ENCODE data around the gene CFHR4.
"Not testable (repeated sequence)": the region's sequence is repeated elsewhere in the genome, so short reads cannot be mapped to it uniquely, and the experiment has no call there.

Gene CFHR4

DNA sequence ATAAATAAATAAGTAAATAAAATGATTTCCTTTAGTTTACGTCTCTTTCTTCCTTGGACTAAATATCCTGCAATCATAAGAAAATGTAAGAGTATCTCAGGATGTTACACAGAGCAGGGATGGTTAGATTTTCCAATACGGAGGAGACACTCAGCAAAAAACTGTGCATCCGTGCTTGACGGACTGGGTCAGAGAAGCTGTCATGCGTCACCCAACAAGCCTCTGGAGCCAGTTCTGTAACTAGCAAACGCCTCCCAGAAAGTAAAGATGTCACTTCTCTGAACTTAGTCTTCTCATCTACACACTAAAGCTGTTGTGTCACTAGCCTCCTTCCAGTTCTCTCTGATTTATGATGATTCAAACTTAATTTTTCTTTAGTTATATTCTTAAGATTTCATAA lies 3.4 kb downstream of the CFHR4 start:
- TF ChIP-seq, protein P1, sequence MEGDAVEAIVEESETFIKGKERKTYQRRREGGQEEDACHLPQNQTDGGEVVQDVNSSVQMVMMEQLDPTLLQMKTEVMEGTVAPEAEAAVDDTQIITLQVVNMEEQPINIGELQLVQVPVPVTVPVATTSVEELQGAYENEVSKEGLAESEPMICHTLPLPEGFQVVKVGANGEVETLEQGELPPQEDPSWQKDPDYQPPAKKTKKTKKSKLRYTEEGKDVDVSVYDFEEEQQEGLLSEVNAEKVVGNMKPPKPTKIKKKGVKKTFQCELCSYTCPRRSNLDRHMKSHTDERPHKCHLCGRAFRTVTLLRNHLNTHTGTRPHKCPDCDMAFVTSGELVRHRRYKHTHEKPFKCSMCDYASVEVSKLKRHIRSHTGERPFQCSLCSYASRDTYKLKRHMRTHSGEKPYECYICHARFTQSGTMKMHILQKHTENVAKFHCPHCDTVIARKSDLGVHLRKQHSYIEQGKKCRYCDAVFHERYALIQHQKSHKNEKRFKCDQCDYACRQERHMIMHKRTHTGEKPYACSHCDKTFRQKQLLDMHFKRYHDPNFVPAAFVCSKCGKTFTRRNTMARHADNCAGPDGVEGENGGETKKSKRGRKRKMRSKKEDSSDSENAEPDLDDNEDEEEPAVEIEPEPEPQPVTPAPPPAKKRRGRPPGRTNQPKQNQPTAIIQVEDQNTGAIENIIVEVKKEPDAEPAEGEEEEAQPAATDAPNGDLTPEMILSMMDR (IDR thresholded peaks at IDR 0.05; ENCODE audit: low read depth, low read length) = no peak
- in situ Hi-C loops (cut with HindIII; ENCODE audit: low sequenced_read_pairs) = no loop called here
- no peak overlapping the region for H3K4me3 ChIP-seq (ENCODE audit: low read depth, low read length)
- DNase-seq (ENCODE audit: low read depth, low spot score) = no peak

DNA sequence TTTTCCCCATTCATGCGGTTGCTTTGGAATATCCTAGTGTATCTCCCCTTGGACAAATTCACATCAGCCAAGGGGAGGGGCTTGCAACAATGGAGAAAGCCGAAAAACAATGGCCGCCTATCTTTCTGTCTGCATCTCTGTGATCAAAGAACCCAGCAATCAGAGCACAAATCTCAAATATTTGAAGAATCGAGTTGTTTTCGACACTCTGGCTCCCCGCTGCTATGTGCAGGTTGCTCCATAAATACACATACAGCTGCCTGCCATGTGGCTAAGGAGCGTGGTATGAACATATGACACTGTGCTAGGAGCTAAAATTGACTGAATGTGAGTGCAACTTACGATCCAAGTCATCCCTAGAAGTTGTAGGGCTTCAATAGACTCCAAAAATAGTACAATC lies 8.5 kb downstream of the CFHR4 start:
- in situ Hi-C loops (cut with HindIII; ENCODE audit: low sequenced_read_pairs) = no loop called here
- TF ChIP-seq, protein P1 (IDR thresholded peaks at IDR 0.05; ENCODE audit: low read depth, low read length) = no peak
- H3K4me3 ChIP-seq (ENCODE audit: low read depth, low read length) = no peak overlapping the region
- DNase-seq (ENCODE audit: low read depth, low spot score) = no peak

DNA sequence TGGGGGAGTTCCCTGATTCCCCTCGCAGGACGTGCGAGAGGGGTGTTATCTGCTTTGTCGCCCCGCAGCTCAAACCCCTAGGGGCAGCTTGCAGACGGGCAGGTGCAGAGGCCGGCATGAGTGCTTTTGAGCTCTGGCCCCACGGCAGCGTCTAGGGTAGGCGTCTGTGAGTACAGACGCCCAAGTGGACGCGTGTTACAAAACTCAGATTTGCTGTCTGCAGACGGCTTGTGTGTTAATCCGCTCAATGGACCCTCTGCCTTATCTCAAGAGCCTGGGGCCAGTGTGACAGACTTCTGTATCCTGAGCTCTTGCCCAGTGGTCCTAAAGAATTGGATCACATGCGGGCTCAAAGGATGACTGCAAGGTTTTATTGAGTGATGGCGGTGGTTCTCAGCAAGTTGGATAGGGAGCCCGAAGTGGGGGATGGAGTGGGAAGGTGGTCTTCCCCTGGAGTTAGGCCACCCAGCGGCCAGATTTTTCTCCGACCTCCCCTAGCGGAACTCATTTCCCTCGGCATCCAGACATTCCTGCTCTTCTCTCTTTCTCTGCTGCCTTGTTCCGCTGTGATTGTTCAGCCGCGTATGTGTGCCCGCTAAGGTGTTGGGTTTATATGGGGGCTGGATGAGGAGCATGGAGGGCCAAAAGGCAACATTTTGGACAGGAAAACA lies 9.4 kb downstream of the CFHR4 start:
- in situ Hi-C loops (cut with HindIII; ENCODE audit: low sequenced_read_pairs) = no loop called here
- TF ChIP-seq, protein P1 (IDR thresholded peaks at IDR 0.05; ENCODE audit: low read depth, low read length) = no peak
- H3K4me3 ChIP-seq (ENCODE audit: low read depth, low read length) = peak overlapping the region; percentile 28
- no peak for DNase-seq (ENCODE audit: low read depth, low spot score)

DNA sequence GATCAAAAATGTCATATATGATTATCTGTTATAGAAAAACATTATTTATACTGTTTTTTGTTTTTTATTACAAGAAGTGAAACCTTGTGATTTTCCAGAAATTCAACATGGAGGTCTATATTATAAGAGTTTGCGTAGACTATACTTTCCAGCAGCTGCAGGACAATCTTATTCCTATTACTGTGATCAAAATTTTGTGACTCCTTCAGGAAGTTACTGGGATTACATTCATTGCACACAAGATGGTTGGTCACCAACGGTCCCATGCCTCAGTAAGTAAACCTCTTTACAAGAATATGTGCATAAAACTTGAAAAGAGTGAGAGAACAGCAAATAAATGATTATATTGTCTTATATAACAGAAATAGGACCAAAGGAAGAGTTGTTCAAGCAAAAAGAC lies 14.5 kb downstream of the CFHR4 start:
- DNase-seq (ENCODE audit: low read depth, low spot score) = no peak
- TF ChIP-seq, protein P1 (IDR thresholded peaks at IDR 0.05; ENCODE audit: low read depth, low read length) = no peak
- H3K4me3 ChIP-seq (ENCODE audit: low read depth, low read length) = no peak overlapping the region
- in situ Hi-C loops (cut with HindIII; ENCODE audit: low sequenced_read_pairs) = no loop called here

DNA sequence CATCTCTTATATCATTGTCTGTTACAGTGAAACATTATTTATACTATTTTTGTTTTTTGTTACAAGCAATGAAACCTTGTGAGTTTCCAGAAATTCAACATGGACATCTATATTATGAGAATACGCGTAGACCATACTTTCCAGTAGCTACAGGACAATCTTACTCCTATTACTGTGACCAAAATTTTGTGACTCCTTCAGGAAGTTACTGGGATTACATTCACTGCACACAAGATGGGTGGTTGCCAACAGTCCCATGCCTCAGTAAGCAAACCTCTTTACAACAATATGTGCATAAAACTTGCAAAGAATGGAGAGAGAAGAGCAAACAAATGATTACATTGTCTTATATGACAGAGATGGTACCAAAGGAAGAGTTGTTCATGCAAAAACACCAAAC lies 22.4 kb downstream of the CFHR4 start:
- in situ Hi-C loops (cut with HindIII; ENCODE audit: low sequenced_read_pairs) = no loop called here
- no peak for DNase-seq (ENCODE audit: low read depth, low spot score)
- H3K4me3 ChIP-seq (ENCODE audit: low read depth, low read length) = no peak overlapping the region
- TF ChIP-seq, protein P1 (IDR thresholded peaks at IDR 0.05; ENCODE audit: low read depth, low read length) = no peak

DNA sequence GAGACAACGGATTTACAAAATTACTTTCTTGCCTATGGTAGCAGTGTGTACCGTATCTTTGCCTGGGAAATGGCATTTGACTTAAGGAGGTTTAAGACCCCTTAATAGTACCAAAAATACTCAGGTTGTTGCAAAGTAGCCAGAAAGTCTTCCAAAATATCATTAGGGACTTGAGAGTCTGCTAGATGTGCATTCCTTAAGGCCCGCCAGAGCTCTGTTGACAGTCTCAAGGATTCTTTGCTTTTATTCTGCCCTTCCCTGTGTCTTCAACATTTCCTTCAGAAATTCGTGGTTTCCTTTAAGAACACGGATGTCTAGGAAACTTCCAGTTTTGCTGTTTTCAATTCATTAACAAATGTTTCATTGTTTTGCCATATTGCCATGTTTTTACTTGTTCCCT lies 24.4 kb downstream of the CFHR4 start:
- H3K4me3 ChIP-seq (ENCODE audit: low read depth, low read length); DNase-seq (ENCODE audit: low read depth, low spot score); in situ Hi-C loops (cut with HindIII; ENCODE audit: low sequenced_read_pairs): not testable (repeated sequence)

DNA sequence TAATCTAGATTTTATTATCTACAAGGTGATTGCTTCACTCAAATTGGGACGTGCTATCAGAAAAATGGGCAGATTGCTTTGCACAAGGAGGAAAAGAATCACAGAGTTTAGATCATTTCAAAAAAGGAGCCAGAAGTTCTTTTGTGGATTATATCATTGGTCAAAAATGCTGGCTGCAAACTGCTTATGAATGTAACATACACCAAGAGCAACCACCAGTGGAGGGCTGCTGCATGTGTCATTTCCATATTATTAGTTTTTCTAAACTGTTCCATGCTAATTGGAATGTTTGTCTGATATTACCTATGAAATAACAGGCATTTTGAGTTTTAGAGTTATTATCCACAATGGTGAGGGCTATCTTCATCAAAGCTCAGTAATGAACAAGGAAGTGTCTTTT lies 39.0 kb downstream of the CFHR4 start:
- H3K4me3 ChIP-seq (ENCODE audit: low read depth, low read length); in situ Hi-C loops (cut with HindIII; ENCODE audit: low sequenced_read_pairs): not testable (repeated sequence)
- peak; percentile 14 for DNase-seq (ENCODE audit: low read depth, low spot score)

DNA sequence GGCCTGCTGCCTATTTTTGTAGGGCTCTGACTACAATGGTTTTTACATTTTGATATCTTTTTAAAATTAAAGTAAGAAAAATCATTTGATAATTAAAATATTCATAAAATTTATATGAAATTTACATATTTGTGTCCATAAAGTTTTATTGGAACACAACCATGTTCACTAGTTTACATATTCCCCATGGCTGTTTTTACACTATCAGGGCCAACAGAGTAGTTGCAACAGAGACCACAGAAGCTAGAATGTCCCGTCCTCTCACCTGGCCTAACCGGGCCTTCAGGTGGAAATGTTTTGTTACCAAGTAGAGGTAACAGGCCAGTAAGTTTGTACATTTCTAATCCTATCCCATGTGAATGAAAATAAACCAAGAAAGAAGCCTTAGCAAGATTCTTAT lies 45.0 kb downstream of the CFHR4 start:
- H3K4me3 ChIP-seq (ENCODE audit: low read depth, low read length); DNase-seq (ENCODE audit: low read depth, low spot score); in situ Hi-C loops (cut with HindIII; ENCODE audit: low sequenced_read_pairs): not testable (repeated sequence)

Data from astrocyte of the spinal cord (primary cell).